Ishikawa (cell line): ENCODE data around the gene FOXO6.

Source experiments
- CREB1 ChIP-seq: IDR thresholded peaks from 2 replicates; pipeline ENCODE4 v1.6.1; 2012; ENCODE audit warnings: low read depth
- FOXM1 ChIP-seq: IDR thresholded peaks from 2 replicates; pipeline ENCODE4 v1.6.1; 2012; ENCODE audit warnings: low read depth, borderline replicate concordance
- RAD21 ChIP-seq: IDR thresholded peaks from 2 replicates; pipeline ENCODE4 v1.6.1; 2012; ENCODE audit warnings: low read depth
- REST ChIP-seq: IDR thresholded peaks from 2 replicates; pipeline ENCODE4 v1.6.1; 2012; ENCODE audit warnings: low read depth, mild to moderate bottlenecking

- no peak for TF ChIP-seq FOXM1
- no peak for TF ChIP-seq REST
- no peak for TF ChIP-seq CREB1
- no peak for TF ChIP-seq RAD21
Observed at GRCh38 chr1:41329662-41330587, 31.3 kb upstream of the FOXO6 start.
